GM10266 (cell line): ENCODE data around the gene ZNF701.
"Not testable (repeated sequence)": the region's sequence is repeated elsewhere in the genome, so short reads cannot be mapped to it uniquely, and the experiment has no call there.

Experiments used
- DNase-seq: peaks from one replicate; pipeline ENCODE4 v3.0.0; 2012; ENCODE audit errors: extremely low spot score
- CTCF ChIP-seq: IDR thresholded peaks from 2 replicates; pipeline ENCODE4 v1.5.1; 2012; ENCODE audit warnings: mild to moderate bottlenecking, low read depth; ENCODE audit not compliant: control insufficient read depth, insufficient read depth; ENCODE audit errors: missing control alignments

ZNF701 gene

GRCh38 chr19:52554216-52554971 lies 15.7 kb upstream of the ZNF701 start:
- no peak for TF ChIP-seq CTCF
- no peak for DNase-seq

GRCh38 chr19:52557231-52557995 lies 12.7 kb upstream of the ZNF701 start:
- no peak for DNase-seq
- no peak for TF ChIP-seq CTCF

GRCh38 chr19:52558732-52559445 lies 11.2 kb upstream of the ZNF701 start:
- DNase-seq: not testable (repeated sequence)

- not testable (repeated sequence) for DNase-seq
These were observed 8.5 kb upstream of the ZNF701 start for GRCh38 chr19:52561611-52562010.

- no peak for DNase-seq
These were observed 4.0 kb upstream of the ZNF701 start for GRCh38 chr19:52566121-52566520.

GRCh38 chr19:52566588-52566987 lies 3.5 kb upstream of the ZNF701 start:
- no peak for DNase-seq

More at GRCh38 chr19:52566121-52566520, 4.0 kb upstream of the ZNF701 start:
- TF ChIP-seq CTCF: no peak

GRCh38 chr19:52567921-52568320 lies 2.2 kb upstream of the ZNF701 start:
- TF ChIP-seq CTCF: no peak
- DNase-seq: no peak

More at GRCh38 chr19:52566588-52566987, 3.5 kb upstream of the ZNF701 start:
- TF ChIP-seq CTCF: no peak

GRCh38 chr19:52569638-52569999 lies 468 bp upstream of the ZNF701 start:
- not testable (repeated sequence) for DNase-seq
